K562 (cell line): ENCODE results near the gene FABP3. TPM values are rescaled to one million over a fixed set of nuclear protein-coding genes. Genes with fewer than 3 reads are reported as not detected.

Experiments used
- ATAC-seq: fragments of 200-7000 bp; cut with Tn5 transposase; 3 replicates; pipeline ENCODE4 v1.9.1; 2020; ENCODE audit warnings: moderate library complexity
- BruUV-seq: library from RNA; stranded (reverse); fragments of 400-500 nt; replicated peaks from 2 replicates; lab custom pipeline; 2021; lab: Mats Ljungman, UMichigan
- CTCF ChIA-PET: fragments of 300-600 bp; formaldehyde crosslinking; extraction: SDS; loops from one replicate; lab custom pipeline; 2021; ENCODE audit warnings: low intra/inter-chr PET ratio; lab: Yijun Ruan, JAX
- POLR2A ChIA-PET: fragments of 300-600, 350-650 bp; sonication (Branson Sonifier 250); formaldehyde crosslinking; extraction: SDS; loops from one replicate; lab custom pipeline; 2021; ENCODE audit warnings: antibody characterized with exemption, inconsistent platforms; lab: Yijun Ruan, JAX
- DNase-seq, 4 experiments: peaks; one replicate each; pipeline versions ENCODE4 v3.0.0 to v3.0.0-alpha.2; 2011 to 2018; ENCODE audit warnings: low spot score in 3 of 4, mixed read lengths in 3 of 4; ENCODE audit errors: extremely low read depth in 1 of 4
- FAIRE-seq: peaks from 2 replicates; lab custom pipeline; 2011; peaks lifted over from hg19 to GRCh38; lab: Jason Lieb, UNC
- H2AFZ ChIP-seq: 2 replicates; pipeline ENCODE4 v1.6.0; 2011; ENCODE audit warnings: low read depth, low read length, control low read depth, inconsistent platforms
- H3K27ac ChIP-seq: fragments of 200-600 bp; 3 replicates; pipeline ENCODE4 v1.8.0; 2011; ENCODE audit warnings: low read depth, mild to moderate bottlenecking, control low read depth, inconsistent platforms, low read length, moderate library complexity, mixed read lengths; ENCODE audit errors: extremely low read depth
- H3K27me3 ChIP-seq, 2 experiments: fragments of 300-600 bp in 1 of 2; 2 replicates in 1 of 2; 3 replicates in 1 of 2; pipeline versions ENCODE4 v1.6.0 to v1.8.0; 2011; ENCODE audit warnings: inconsistent platforms in 2 of 2, low read length in 2 of 2, mild to moderate bottlenecking in 1 of 2, mixed read lengths in 1 of 2, moderate library complexity in 1 of 2; ENCODE audit not compliant: control insufficient read depth in 2 of 2, insufficient read depth in 2 of 2
- H3K36me3 ChIP-seq: fragments of 300-600 bp; 3 replicates; pipeline ENCODE4 v1.8.0; 2011; ENCODE audit warnings: mild to moderate bottlenecking, low read length, inconsistent platforms; ENCODE audit not compliant: control insufficient read depth, insufficient read depth
- H3K4me1 ChIP-seq, 2 experiments: fragments of 200-600 bp in 1 of 2; replicated peaks in 1 of 2; 2 replicates in 1 of 2; 3 replicates in 1 of 2; pipeline versions ENCODE4 v1.5.1 to v1.8.0; 2011; ENCODE audit warnings: inconsistent platforms in 2 of 2, low read length in 2 of 2, mild to moderate bottlenecking in 1 of 2, mixed read lengths in 1 of 2, moderate library complexity in 1 of 2; ENCODE audit not compliant: control insufficient read depth in 2 of 2, insufficient read depth in 2 of 2
- H3K4me2 ChIP-seq: 2 replicates; pipeline ENCODE4 v1.6.1; 2011; ENCODE audit warnings: low read length, control low read depth, inconsistent platforms, mixed read lengths; ENCODE audit not compliant: insufficient read depth
- H3K4me3 ChIP-seq: fragments of 200-600 bp; sonication (generic), shearing (Covaris generic); 2 replicates; pipeline ENCODE4 v1.5.1; 2016; ENCODE audit warnings: control low read depth, inconsistent platforms
- H3K79me2 ChIP-seq: fragments of 200-600 bp; 3 replicates; pipeline ENCODE4 v1.8.0; 2011; ENCODE audit warnings: low read length, inconsistent platforms; ENCODE audit not compliant: control insufficient read depth, insufficient read depth
- H3K9ac ChIP-seq, 2 experiments: 2 replicates each; pipeline versions ENCODE4 v1.6.0 to v1.6.1; 2011; ENCODE audit warnings: low read depth in 2 of 2, low read length in 2 of 2, control low read depth in 1 of 2, inconsistent platforms in 1 of 2, mild to moderate bottlenecking in 1 of 2, mixed read lengths in 1 of 2; ENCODE audit not compliant: insufficient read depth in 1 of 2
- H3K9me1 ChIP-seq: one replicate; pipeline ENCODE4 v1.6.0; 2011; ENCODE audit warnings: inconsistent platforms, mild to moderate bottlenecking, low read length, moderate library complexity; ENCODE audit not compliant: control insufficient read depth, insufficient read depth
- H3K9me3 ChIP-seq: replicated peaks from 2 replicates; pipeline ENCODE4 v1.5.1; 2011; ENCODE audit warnings: low read depth, low read length, inconsistent platforms; ENCODE audit not compliant: control insufficient read depth, insufficient read depth
- H4K20me1 ChIP-seq: replicated peaks from 2 replicates; pipeline ENCODE4 v1.6.1; 2011; ENCODE audit warnings: low read length, inconsistent platforms, mixed read lengths; ENCODE audit not compliant: control insufficient read depth, insufficient read depth
- HOXB6 ChIP-seq: fragments of 250-450 bp; sonication (Bioruptor Pico); IDR thresholded peaks from 2 replicates; pipeline ENCODE4 v1.5.1; 2022; ENCODE audit warnings: mild to moderate bottlenecking, borderline replicate concordance
- KDM5B ChIP-seq: fragments of 200-600 bp; sonication (generic); IDR thresholded peaks from 2 replicates; pipeline ENCODE4 v1.6.1; 2012; ENCODE audit warnings: low read depth, mild to moderate bottlenecking, moderate library complexity, low read length, control low read depth, inconsistent platforms; ENCODE audit not compliant: insufficient replicate concordance
- ZNF146 ChIP-seq: IDR thresholded peaks from one replicate; pipeline ENCODE4 v1.6.1; 2018; ENCODE audit warnings: missing compliant biosample characterization; ENCODE audit not compliant: unreplicated experiment
- ZNF212 ChIP-seq: fragments of 450-650 bp; formaldehyde crosslinking; IDR thresholded peaks from 2 replicates; pipeline ENCODE4 v1.4.0; 2020; ENCODE audit warnings: mild to moderate bottlenecking
- ZNF24 ChIP-seq: fragments of 450-650 bp; IDR thresholded peaks from 2 replicates; pipeline ENCODE4 v1.6.1; 2016
- ZNF668 ChIP-seq: fragments of 250-450 bp; sonication (Bioruptor Pico); IDR thresholded peaks from 2 replicates; pipeline ENCODE4 v1.8.0; 2022; ENCODE audit warnings: mild to moderate bottlenecking, inconsistent platforms
- WGBS: fragments of 100-300 bp; shearing (Covaris generic); methylation state at CpG from one replicate; pipeline ENCODE4 v1.1.6; 2016; ENCODE audit warnings: low coverage, mixed read lengths; ENCODE audit not compliant: insufficient coverage; ENCODE audit errors: missing lambda C conversion rate; 5-methylcytosine and 5-hydroxymethylcytosine counted together
- in situ Hi-C: fragments of 300-500 bp; cut with MboI; formaldehyde crosslinking; loops from 4 replicates; pipeline ENCODE4 v1.15.0; 2018; ENCODE audit warnings: inconsistent platforms, mixed read lengths
- intact Hi-C: fragments of 100-400 bp; cut with micrococcal nuclease; formaldehyde crosslinking; loops from 2 replicates; pipeline ENCODE4 v1.14.2; 2022
- polyA plus RNA-seq, 8 experiments: library from polyadenylated mRNA; depleted of rRNA in 4 of 8; stranded (reverse) in 5 of 8; unstranded in 3 of 8; fragments of >200 nt; fragmentation: Nextera tagmentation in 2 of 8; fragmentation: Illumina TruSeq in 1 of 8; extraction: Ambion mirVana in 2 of 8; extraction: Trizol in 1 of 8; gene quantifications; 2 replicates each; pipeline versions ENCODE4 v1.2.1 to v1.2.3, GENCODE V29; 2011 to 2014; ENCODE audit warnings: inconsistent platforms in 1 of 8, missing spikeins in 1 of 8
- total RNA-seq, 7 experiments: library from RNA; depleted of rRNA in 6 of 7; stranded (reverse); fragments of >200 nt in 6 of 7; fragmentation: Illumina TruSeq in 2 of 7; extraction: Trizol in 2 of 7; gene quantifications; 2 replicates each; pipeline versions ENCODE4 v1.2.1 to v1.2.3, GENCODE V29; 2011 to 2021; ENCODE audit warnings: low replicate concordance in 1 of 7
- TF ChIP-seq, protein P1 (sequence below): IDR thresholded peaks from 3 replicates; pipeline ENCODE4 v1.6.1; 2011; ENCODE audit warnings: borderline replicate concordance, mild to moderate bottlenecking; ENCODE audit not compliant: insufficient read length, insufficient read depth
- TF ChIP-seq, protein P2 (sequence below), 2 experiments: fragments of 450-650 bp; formaldehyde crosslinking in 1 of 2; IDR thresholded peaks; 2 replicates each; pipeline versions ENCODE4 v1.4.0 to v1.6.1; 2014 to 2020; ENCODE audit warnings: mild to moderate bottlenecking in 2 of 2, borderline replicate concordance in 1 of 2, low read depth in 1 of 2

FABP3 gene
- total and polyA plus RNA-seq, 9 of the 15 experiments (the other 6 are each of a cell fraction or from before 2014, with no cell fraction given) = 0.22 TPM; not detected in 8

DNA sequence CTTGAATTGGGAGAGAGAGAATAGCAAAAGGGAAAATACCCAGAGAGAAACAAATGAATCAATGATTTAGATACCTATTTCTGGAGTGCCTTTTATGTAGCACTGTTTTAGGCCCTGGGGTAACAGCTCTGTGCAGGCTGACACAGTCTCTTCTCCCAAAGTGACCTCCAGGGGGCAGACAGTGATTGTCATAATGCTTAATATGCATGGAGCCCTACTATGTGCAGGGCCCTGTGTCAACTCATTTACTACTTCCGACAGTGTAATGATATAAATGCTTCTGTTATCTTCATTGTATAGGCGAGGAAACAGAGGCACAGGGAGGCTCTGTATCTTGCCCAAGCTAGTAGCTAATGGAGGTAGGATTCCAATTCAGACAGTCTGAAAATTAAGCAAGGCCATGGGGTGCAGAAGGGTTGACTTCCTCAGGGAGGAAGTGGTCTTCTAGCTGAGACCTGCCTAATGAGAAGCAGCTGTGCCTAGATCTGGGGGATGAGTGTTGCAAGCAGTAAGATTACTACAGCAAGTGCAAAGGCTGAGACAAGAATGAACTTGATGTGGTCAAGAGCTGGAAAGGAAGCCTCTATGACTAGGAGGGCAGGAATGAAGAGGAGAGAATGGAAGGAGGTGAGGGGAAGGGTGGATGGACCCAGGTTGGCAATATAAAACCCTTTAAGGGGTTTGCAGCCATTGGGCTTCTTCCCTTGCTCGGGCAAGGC lies 23.9 kb upstream of the FABP3 start (continued):
- TF ChIP-seq, protein P1, sequence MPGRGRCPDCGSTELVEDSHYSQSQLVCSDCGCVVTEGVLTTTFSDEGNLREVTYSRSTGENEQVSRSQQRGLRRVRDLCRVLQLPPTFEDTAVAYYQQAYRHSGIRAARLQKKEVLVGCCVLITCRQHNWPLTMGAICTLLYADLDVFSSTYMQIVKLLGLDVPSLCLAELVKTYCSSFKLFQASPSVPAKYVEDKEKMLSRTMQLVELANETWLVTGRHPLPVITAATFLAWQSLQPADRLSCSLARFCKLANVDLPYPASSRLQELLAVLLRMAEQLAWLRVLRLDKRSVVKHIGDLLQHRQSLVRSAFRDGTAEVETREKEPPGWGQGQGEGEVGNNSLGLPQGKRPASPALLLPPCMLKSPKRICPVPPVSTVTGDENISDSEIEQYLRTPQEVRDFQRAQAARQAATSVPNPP = no peak
- TF ChIP-seq ZNF146 (CRISPR knock-in tag) = no peak

DNA sequence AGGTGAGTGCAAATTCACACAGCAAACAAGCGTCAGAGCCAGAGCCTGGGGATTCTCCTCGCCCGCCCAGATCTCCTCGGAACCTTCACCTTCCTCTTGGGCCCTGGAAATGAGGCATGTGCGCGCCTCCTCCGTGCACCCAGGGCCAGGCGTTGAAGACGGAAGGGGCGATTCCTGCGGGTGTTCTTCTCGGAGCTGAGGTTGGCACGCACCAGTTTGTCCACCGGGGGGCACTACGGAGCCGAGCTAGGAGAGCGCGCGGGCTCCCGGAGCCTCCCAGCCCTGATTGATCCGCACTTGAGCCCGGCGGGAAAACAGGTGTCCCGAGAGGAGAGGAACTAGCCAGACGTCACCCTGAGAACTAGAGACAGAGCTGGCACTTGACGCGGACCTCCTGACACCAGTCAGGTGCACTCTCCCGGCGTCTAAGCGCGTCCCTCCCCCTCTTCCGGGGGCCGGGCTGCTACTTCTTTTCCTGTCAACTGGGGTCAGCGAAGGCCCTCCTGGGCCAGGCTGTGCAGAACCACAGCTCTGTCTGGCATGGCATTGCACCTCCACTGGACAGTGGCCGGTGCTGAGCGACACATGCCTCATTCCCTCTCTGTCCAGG lies 21.8 kb upstream of the FABP3 start:
- Histone ChIP-seq H3K27me3 (peaks cover 2 to 16% of the 10 kb centered on the region in 2 experiments; a peak in 3 of 5 replicates), H3K9me1 (no peaks in the 10 kb centered on the region), H3K36me3 (no peaks in the 10 kb centered on the region), H3K27ac (no peak overlapping the region), H3K4me3 (peak overlapping the region; percentile 33), H3K9me3 (no peaks in the 10 kb centered on the region), H4K20me1 (0 out of 2 replicates have a peak, but pooled peaks cover 15% of the 10 kb centered on the region), H3K79me2 (no peaks in the 10 kb centered on the region), H3K4me2 (peak overlapping the region; percentile 83), H2AFZ (peak overlapping the region; percentile 86), H3K9ac (peak overlapping the region; percentile 4 to 85; a peak in 3 of 4 replicates), H3K4me1 (peaks cover 8 to 12% of the 10 kb centered on the region in 2 experiments; a peak in 4 of 5 replicates)
- POLR2A ChIA-PET = interaction anchor here (0.6 to 1.3 kb wide), 12 partner anchors 9 to 1360 kb away, joined by 3 to 6 read pairs (median 3); partner anchors contain the start of gene FABP3
- intact Hi-C loops (loop anchor here (10.0 kb wide), 1 partner anchor 210 kb away; no protein-coding TSS in a partner anchor), in situ Hi-C loops (no loop called here)
- WGBS = 2% methylated on average over 30 of the region's 36 CpGs
- ATAC-seq = peak; percentile 97
- no TSS peak for BruUV-seq
- FAIRE-seq = peak; percentile 92
- peak; percentile 86 to 88 (median 87) for DNase-seq
- CTCF ChIA-PET = interaction anchor here (0.8 to 4.2 kb wide), 4 partner anchors 20 to 212 kb away, joined by 3 to 52 read pairs (median 12); no protein-coding TSS in a partner anchor
- TF ChIP-seq ZNF668 (CRISPR knock-in tag) (0 out of 2 replicates have a peak, but pooled peaks have one; percentile 18), HOXB6 (CRISPR knock-in tag) (no peak), KDM5B (no peak), ZNF212 (no peak), ZNF24 (no peak)
- TF ChIP-seq, protein P2, sequence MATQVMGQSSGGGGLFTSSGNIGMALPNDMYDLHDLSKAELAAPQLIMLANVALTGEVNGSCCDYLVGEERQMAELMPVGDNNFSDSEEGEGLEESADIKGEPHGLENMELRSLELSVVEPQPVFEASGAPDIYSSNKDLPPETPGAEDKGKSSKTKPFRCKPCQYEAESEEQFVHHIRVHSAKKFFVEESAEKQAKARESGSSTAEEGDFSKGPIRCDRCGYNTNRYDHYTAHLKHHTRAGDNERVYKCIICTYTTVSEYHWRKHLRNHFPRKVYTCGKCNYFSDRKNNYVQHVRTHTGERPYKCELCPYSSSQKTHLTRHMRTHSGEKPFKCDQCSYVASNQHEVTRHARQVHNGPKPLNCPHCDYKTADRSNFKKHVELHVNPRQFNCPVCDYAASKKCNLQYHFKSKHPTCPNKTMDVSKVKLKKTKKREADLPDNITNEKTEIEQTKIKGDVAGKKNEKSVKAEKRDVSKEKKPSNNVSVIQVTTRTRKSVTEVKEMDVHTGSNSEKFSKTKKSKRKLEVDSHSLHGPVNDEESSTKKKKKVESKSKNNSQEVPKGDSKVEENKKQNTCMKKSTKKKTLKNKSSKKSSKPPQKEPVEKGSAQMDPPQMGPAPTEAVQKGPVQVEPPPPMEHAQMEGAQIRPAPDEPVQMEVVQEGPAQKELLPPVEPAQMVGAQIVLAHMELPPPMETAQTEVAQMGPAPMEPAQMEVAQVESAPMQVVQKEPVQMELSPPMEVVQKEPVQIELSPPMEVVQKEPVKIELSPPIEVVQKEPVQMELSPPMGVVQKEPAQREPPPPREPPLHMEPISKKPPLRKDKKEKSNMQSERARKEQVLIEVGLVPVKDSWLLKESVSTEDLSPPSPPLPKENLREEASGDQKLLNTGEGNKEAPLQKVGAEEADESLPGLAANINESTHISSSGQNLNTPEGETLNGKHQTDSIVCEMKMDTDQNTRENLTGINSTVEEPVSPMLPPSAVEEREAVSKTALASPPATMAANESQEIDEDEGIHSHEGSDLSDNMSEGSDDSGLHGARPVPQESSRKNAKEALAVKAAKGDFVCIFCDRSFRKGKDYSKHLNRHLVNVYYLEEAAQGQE (IDR thresholded peaks at IDR 0.05; ENCODE audit: borderline replicate concordance) = peak; percentile 80
- TF ChIP-seq, protein P2 (CRISPR knock-in tag; IDR thresholded peaks at IDR 0.05; ENCODE audit: low read depth) = no peak
